ENCODE measurements around the gene CTBP1. TPM values are rescaled to one million over a fixed set of nuclear protein-coding genes. Genes with fewer than 3 reads are reported as not detected.

Gene CTBP1
- total RNA-seq, 1 experiment from 2014 or later = 136 TPM

- Mint-ChIP-seq H3K36me3 (ENCODE audit: insufficient read depth in 1 of 3, low read depth in 3 of 3) (peaks cover 0 to 4% (median 0%) of the 10 kb centered on the region in 3 experiments; a peak in 2 of 7 replicates), H3K9me3 (no peaks in the 10 kb centered on the region), H3K4me3 (no peak overlapping the region), H3K27ac (no peak overlapping the region), H3K27me3 (ENCODE audit: low read depth) (peaks cover 10% of the 10 kb centered on the region), H3K4me1 (no peaks in the 10 kb centered on the region)
- TF ChIP-seq CTCF (conservative IDR thresholded peaks at IDR 0.05) = no peak
- Histone ChIP-seq H3K56ac (ENCODE audit: insufficient read length, low read depth, low read length) (no peak overlapping the region), H3K79me1 (ENCODE audit: insufficient read depth, low read depth, low read length, poor library complexity, severe bottlenecking) (no peaks in the 10 kb centered on the region), H3T11ph (ENCODE audit: low read length) (no peak overlapping the region), H3K4me1 (ENCODE audit: insufficient read depth, low read length) (no peaks in the 10 kb centered on the region), H2BK5ac (ENCODE audit: insufficient read length, low read length) (no peak overlapping the region), H2BK15ac (ENCODE audit: low read depth, low read length) (no peak overlapping the region), H3K27me3 (ENCODE audit: insufficient read depth, low read length) (no peaks in the 10 kb centered on the region), H3K4me2 (ENCODE audit: insufficient read depth, insufficient read length, low read length) (no peak overlapping the region), H4K8ac (replicated peaks; ENCODE audit: insufficient read length, low read depth, low read length) (no peak overlapping the region), H3K9ac (ENCODE audit: extremely low read depth, insufficient read length, low read length) (no peak overlapping the region), H2AK5ac (ENCODE audit: insufficient read length, low read length) (no peak overlapping the region), H2BK120ac (ENCODE audit: low read depth, low read length, poor library complexity, severe bottlenecking) (no peak overlapping the region), H2BK12ac (ENCODE audit: insufficient read length, low read depth, low read length) (no peak overlapping the region), H3K27ac (ENCODE audit: insufficient read length, low read depth, low read length) (no peak overlapping the region), H3K14ac (ENCODE audit: insufficient read depth, low read length) (no peak overlapping the region; the same call in 1 of the 2 replicates), H4K5ac (ENCODE audit: insufficient read length, low read depth, low read length) (no peak overlapping the region), H3K9me3 (ENCODE audit: control insufficient read depth, low read depth, low read length) (no peaks in the 10 kb centered on the region), H3K23me2 (ENCODE audit: insufficient read length, low read depth, low read length, poor library complexity, severe bottlenecking) (peaks cover 3% of the 10 kb centered on the region), H3K18ac (ENCODE audit: insufficient read length, low read depth, low read length) (no peak overlapping the region), H3K4ac (ENCODE audit: low read depth, low read length) (no peak overlapping the region), H3K23ac (ENCODE audit: insufficient read length, low read depth, low read length) (no peak overlapping the region), H3K79me2 (ENCODE audit: insufficient read depth, low read length) (no peaks in the 10 kb centered on the region), H4K91ac (ENCODE audit: insufficient read length, low read depth, low read length) (no peak overlapping the region), H4K20me1 (ENCODE audit: control insufficient read depth, insufficient read depth, insufficient read length) (peaks cover 4% of the 10 kb centered on the region), H2BK20ac (ENCODE audit: low read depth, low read length, poor library complexity, severe bottlenecking) (no peak overlapping the region), H2AFZ (ENCODE audit: low read length) (no peak overlapping the region)
- DNase-seq = peak; percentile 23
- WGBS (ENCODE audit: extremely low coverage, insufficient read length, low lambda C conversion rate) = no CpG with 5 or more reads among the region's 17 CpGs
Observed at GRCh38 chr4:1205586-1206298, 43.2 kb downstream of the CTBP1 start.

All from H9 (cell line).